Esophagus squamous epithelium (tissue), 4 donors: ENCODE measurements around the gene TNFSF11.

Source experiments
- CTCF ChIP-seq, 6 experiments: fragments of 450-650 bp in 4 of 6; fragments of 200-600 bp in 2 of 6; sonication (generic) in 2 of 6; IDR thresholded peaks; one replicate each; pipeline ENCODE4 v1.5.1; 2016 to 2019; ENCODE audit warnings: antibody characterized with exemption in 6 of 6, mild to moderate bottlenecking in 4 of 6, moderate library complexity in 4 of 6
- POLR2A ChIP-seq, 4 donors: fragments of 450-650 bp; IDR thresholded peaks; one replicate each; pipeline ENCODE4 v1.6.1; 2017; ENCODE audit warnings: antibody characterized with exemption in 4 of 4, mild to moderate bottlenecking in 4 of 4, moderate library complexity in 3 of 4

- no peak for TF ChIP-seq POLR2A (IDR thresholded peaks at IDR 0.05)
- no peak for TF ChIP-seq CTCF (IDR thresholded peaks at IDR 0.05)
Observed at GRCh38 chr13:42571895-42572294, 2.1 kb upstream of the TNFSF11 start.
